HG02678 (cell line): ENCODE measurements around the gene TBCEL.
"Not testable (repeated sequence)": the region's sequence is repeated elsewhere in the genome, so short reads cannot be mapped to it uniquely, and the experiment has no call there.

Experiments used
- ATAC-seq: cut with Tn5 transposase; IDR thresholded peaks from one replicate; pipeline ENCODE4 v1.9.1; 2021; ENCODE audit warnings: mild to moderate bottlenecking, moderate library complexity; ENCODE audit not compliant: unreplicated experiment

Gene TBCEL

DNA sequence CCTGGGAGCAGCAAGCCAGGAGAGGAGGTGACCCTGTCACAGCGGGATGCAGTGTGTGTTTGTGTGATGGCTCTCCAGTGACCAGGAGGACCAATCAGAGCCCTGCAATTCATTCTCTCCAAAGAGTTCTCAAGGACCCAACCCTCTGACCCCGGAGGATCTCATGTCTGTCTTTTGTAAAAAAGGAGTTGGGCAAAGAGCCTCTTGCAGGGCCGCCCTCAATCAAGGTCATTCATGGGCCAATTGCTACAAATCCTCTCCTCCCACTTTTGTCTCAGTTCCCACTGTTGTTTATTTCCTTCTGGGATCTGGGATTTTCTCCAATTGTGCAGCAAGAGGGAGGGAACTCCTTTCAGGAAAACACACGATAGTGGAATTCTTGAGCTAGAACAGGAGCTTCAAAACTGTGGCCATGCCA lies 81.2 kb downstream of the TBCEL start:
- no peak for ATAC-seq

DNA sequence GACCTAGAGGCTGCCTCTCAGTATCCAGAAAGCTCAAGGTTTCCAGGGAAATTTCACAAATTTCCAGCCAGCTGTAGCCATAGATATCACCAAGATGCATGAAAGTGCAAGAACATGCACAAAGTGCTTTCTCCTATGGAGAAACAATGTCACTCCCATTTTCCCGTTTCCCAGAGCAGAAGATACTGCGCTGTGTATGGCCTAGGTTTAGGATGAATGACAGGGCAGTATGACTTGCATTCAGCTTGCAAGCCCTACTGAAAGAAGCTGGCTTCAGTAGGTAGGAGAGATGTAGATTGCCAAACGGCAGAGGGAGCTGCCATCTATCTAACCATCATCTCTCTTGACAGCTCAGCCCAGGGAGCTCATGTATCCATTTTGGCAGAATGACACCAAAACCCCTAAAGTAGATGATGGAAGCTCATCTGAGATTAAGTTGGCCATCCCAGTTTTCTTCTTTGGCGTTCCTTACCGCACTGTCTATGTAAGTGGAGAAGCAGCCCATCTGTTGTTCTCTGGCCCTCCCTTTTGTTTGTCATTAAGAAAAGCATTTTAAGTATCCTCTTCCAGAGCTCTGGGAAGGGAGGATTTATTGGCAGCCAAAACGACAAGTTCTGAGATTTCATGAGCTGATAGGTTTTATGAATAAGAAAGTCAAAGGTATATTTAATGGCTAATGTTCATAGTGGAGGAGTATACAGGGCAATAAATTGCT lies 81.7 kb downstream of the TBCEL start:
- no peak for ATAC-seq

- ATAC-seq: no peak
Measured at GRCh38 chr11:121106812-121107211, 82.9 kb downstream of the TBCEL start.

- no peak for ATAC-seq
Measured at GRCh38 chr11:121108413-121108812, 84.5 kb downstream of the TBCEL start.

GRCh38 chr11:121109471-121109870 lies 85.6 kb downstream of the TBCEL start:
- no peak for ATAC-seq

DNA sequence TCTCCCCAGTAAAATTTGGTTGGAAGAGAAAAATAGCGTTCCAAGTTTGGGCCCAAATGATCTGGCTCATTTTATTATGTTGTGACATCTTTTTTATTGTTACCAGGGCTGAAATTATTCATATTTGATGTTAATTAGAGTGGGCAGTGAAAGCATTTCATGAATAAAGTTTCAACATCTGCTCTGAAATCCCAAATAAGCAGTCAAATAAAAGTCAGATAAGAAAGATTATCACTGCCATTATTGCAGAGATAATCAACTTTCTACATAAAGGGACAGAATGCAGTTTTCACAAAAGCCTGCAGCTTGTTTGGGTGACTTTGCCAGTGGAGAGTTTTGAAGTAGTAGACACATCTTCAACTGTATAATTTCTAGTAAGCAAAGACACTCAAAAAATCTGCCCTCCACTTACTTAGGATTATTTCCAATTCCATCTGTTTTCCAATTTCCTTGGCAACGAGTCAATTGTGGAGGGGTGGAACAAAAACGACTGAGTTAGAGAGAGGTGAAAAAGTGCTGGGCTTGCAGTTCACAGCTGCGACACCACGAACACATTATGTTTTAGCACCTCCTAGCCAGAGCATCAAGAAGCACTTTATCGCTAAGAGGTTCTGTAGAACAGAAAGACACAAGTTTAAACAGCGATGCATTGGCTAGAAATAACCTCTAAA lies 86.1 kb downstream of the TBCEL start:
- ATAC-seq: no peak

DNA sequence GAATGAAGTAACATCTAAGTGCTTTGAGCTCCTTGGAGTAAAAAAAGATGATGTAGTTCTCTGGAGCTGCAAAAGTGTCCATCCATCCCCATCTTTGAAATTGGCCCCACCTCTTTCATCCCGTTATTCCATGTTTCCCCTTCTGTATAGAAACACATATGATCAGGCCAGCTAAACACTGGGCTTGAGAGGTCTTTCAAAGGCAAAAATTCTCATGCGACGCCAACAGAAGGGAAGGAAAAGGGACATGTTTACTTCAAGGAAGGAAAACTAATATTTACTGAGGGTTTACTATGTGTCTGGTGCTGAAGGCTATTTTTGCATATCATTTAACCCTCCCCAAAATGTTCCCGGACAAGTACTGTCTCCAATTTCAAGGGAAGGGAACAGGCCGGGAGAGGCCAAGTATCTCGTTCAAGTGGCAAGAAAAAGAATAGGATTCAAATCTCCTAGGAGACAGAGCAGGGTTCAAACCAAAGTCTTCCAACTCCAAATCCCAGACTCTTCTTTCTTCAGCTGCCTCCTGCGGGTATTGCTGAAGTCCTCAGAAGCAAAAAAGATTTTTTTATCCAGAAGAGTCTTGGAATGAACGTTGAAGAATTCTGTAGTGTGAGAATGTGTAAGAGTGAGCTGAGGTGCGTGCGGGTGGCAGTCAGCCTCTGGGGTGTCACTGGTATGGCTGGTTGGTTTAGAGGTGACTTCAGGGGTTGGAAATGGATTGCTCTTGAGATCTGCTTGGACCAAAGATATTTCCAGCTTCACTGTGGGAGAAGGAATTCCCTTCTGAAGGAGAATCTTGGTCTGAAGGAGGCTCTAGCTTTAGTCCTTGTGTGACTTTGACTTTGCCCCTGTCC lies 87.2 kb downstream of the TBCEL start:
- no peak for ATAC-seq

- ATAC-seq: no peak
Measured at GRCh38 chr11:121112498-121113455, 88.9 kb downstream of the TBCEL start.

- no peak for ATAC-seq
Measured at GRCh38 chr11:121113611-121114010, 89.7 kb downstream of the TBCEL start.

- ATAC-seq: not testable (repeated sequence)
Measured at GRCh38 chr11:121115024-121115423, 91.1 kb downstream of the TBCEL start.

- no peak for ATAC-seq
Measured at GRCh38 chr11:121117788-121118187, 93.9 kb downstream of the TBCEL start.

GRCh38 chr11:121119440-121119839 lies 95.5 kb downstream of the TBCEL start:
- ATAC-seq: no peak

- ATAC-seq: no peak
Measured at GRCh38 chr11:121122328-121122727, 98.4 kb downstream of the TBCEL start.

DNA sequence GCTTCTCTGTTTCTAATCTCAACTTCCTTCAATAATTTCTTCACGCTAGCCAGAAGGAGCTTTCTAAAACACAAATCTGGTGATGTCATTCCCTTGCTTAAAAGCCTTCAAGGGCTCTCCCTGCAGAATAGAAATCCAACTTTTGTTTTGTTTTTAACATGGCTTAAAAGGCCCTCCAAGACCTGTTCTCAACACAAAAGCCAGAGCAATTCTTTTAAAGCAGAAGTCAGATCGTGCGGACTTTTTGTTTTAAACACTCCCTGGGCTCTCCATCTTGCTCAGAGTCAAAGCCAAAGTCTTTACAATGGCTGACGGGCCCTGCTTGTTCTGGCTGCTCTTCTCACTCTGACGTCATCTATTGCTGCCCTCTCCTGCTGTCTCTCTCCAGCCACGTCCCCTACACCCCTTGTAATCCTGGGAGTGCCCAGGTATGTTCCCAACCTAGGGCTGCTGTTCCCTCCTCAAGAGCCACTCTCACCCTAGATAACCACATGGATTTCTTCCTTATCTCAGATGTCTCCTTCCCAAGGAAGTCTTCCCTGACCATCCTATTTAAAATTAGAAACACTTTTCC lies 99.7 kb downstream of the TBCEL start:
- no peak for ATAC-seq

- ATAC-seq: no peak
Measured at GRCh38 chr11:121127809-121128208, 103.9 kb downstream of the TBCEL start.

GRCh38 chr11:121129362-121130340 lies 105.7 kb downstream of the TBCEL start:
- no peak for ATAC-seq

- ATAC-seq: no peak
Measured at GRCh38 chr11:121131656-121132055, 107.8 kb downstream of the TBCEL start.

- no peak for ATAC-seq
Measured at GRCh38 chr11:121132211-121132976, 108.5 kb downstream of the TBCEL start.
